Astrocyte of the cerebellum (primary cell): ENCODE results near the gene SLCO4A1.

ENCODE experiments used
- DNase-seq: peaks from one replicate; pipeline ENCODE4 v3.0.0-alpha.2; 2011; ENCODE audit warnings: low read depth
- H3K4me3 ChIP-seq: 2 replicates; pipeline ENCODE4 v1.5.1; 2011; ENCODE audit warnings: mild to moderate bottlenecking, low read depth, low read length, moderate library complexity
- CTCF ChIP-seq: IDR thresholded peaks from 2 replicates; pipeline ENCODE4 v1.5.1; 2012; ENCODE audit warnings: low read length, low read depth, moderate library complexity, mild to moderate bottlenecking; ENCODE audit errors: missing control alignments
- in situ Hi-C: cut with HindIII; loops from 2 replicates; pipeline ENCODE4 v1.10.0; 2017; ENCODE audit warnings: low sequenced_read_pairs

SLCO4A1 gene

GRCh38 chr20:62617711-62618483, 24.4 kb upstream of the SLCO4A1 start:
- no peak for DNase-seq
- no peak for TF ChIP-seq CTCF
- in situ Hi-C loops: no loop called here
- no peak overlapping the region for H3K4me3 ChIP-seq

GRCh38 chr20:62618611-62619529, 23.4 kb upstream of the SLCO4A1 start:
- TF ChIP-seq CTCF: no peak
- in situ Hi-C loops: no loop called here
- H3K4me3 ChIP-seq: no peak overlapping the region
- DNase-seq: no peak

- no peak for DNase-seq
- H3K4me3 ChIP-seq: no peak overlapping the region
- no peak for TF ChIP-seq CTCF
- in situ Hi-C loops: loop anchor here (5.0 kb wide), 1 partner anchor 78 kb away; no protein-coding TSS in a partner anchor
Observed at GRCh38 chr20:62620625-62621024, 21.7 kb upstream of the SLCO4A1 start.

- no peak for TF ChIP-seq CTCF
- in situ Hi-C loops: loop anchor here (5.0 kb wide), 1 partner anchor 79 kb away; no protein-coding TSS in a partner anchor
- no peak for DNase-seq
- no peak overlapping the region for H3K4me3 ChIP-seq
Observed at GRCh38 chr20:62621251-62622110, 20.8 kb upstream of the SLCO4A1 start.

- TF ChIP-seq CTCF: no peak
- in situ Hi-C loops: loop anchor here (5.0 kb wide), 1 partner anchor 80 kb away; no protein-coding TSS in a partner anchor
- no peak for DNase-seq
- H3K4me3 ChIP-seq: no peak overlapping the region
Observed at GRCh38 chr20:62622178-62622876, 20.0 kb upstream of the SLCO4A1 start.
